GM12874 (cell line): Measurements from ENCODE around the gene FBLN2.

ENCODE experiments used
- CTCF ChIP-seq: IDR thresholded peaks from 2 replicates; pipeline ENCODE4 v1.5.1; 2011; ENCODE audit warnings: low read depth, mild to moderate bottlenecking, control low read depth, low read length, moderate library complexity; ENCODE audit not compliant: insufficient read depth

Gene FBLN2

GRCh38 chr3:13530241-13531009 lies 18.5 kb upstream of the FBLN2 start:
- TF ChIP-seq CTCF = no peak

GRCh38 chr3:13532085-13532484 lies 16.8 kb upstream of the FBLN2 start:
- no peak for TF ChIP-seq CTCF

GRCh38 chr3:13532631-13533030 lies 16.3 kb upstream of the FBLN2 start:
- no peak for TF ChIP-seq CTCF

GRCh38 chr3:13533885-13534301 lies 15.0 kb upstream of the FBLN2 start:
- TF ChIP-seq CTCF = no peak

GRCh38 chr3:13535526-13535875 lies 13.4 kb upstream of the FBLN2 start:
- TF ChIP-seq CTCF = no peak

GRCh38 chr3:13535905-13536304 lies 13.0 kb upstream of the FBLN2 start:
- no peak for TF ChIP-seq CTCF

GRCh38 chr3:13536432-13536831 lies 12.5 kb upstream of the FBLN2 start:
- no peak for TF ChIP-seq CTCF
